BLaER1 (cell line): Measurements from ENCODE around the gene HSBP1.

Source experiments
- H3K27ac ChIP-seq: shearing (Covaris generic); formaldehyde crosslinking; 2 replicates; pipeline ENCODE4 v1.8.1; 2022
- H3K27me3 ChIP-seq: shearing (Covaris generic); formaldehyde crosslinking; 2 replicates; pipeline ENCODE4 v1.8.1; 2022
- H3K36me3 ChIP-seq: shearing (Covaris generic); formaldehyde crosslinking; 2 replicates; pipeline ENCODE4 v1.8.1; 2022
- H3K4me1 ChIP-seq: shearing (Covaris generic); formaldehyde crosslinking; 2 replicates; pipeline ENCODE4 v1.8.1; 2022
- H3K4me2 ChIP-seq: shearing (Covaris generic); formaldehyde crosslinking; 2 replicates; pipeline ENCODE4 v1.8.1; 2022
- H3K4me3 ChIP-seq: shearing (Covaris generic); formaldehyde crosslinking; 2 replicates; pipeline ENCODE4 v1.8.1; 2022
- H3K9ac ChIP-seq: shearing (Covaris generic); formaldehyde crosslinking; 2 replicates; pipeline ENCODE4 v1.8.1; 2022
- H3K9me3 ChIP-seq: shearing (Covaris generic); formaldehyde crosslinking; 2 replicates; pipeline ENCODE4 v1.8.1; 2022
- H4K20me1 ChIP-seq: shearing (Covaris generic); formaldehyde crosslinking; 2 replicates; pipeline ENCODE4 v1.8.1; 2022
- Cebpa-rat ChIP-seq: shearing (Covaris generic); IDR thresholded peaks from 2 replicates; pipeline ENCODE4 v1.8.1; 2022

HSBP1 gene

DNA sequence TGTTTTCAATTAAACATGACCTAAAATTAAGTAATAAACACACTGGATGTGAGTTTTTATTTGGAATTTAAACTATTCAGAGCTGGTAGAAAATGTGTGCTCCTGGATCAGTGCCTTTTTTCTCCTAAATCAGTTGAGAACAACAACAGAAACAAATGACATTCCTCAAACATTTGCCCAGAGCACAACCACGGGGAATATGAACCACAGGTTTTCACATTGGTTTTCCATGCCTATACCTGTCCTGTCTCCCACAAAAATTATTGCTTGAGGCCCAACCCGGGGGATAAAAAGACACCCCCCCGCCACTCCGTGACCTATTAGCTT, 6.8 kb downstream of the HSBP1 start:
- Histone ChIP-seq H3K4me1 (peaks cover 22% of the 10 kb centered on the region), H3K27me3 (no peaks in the 10 kb centered on the region), H3K27ac (no peak overlapping the region), H3K4me3 (no peak overlapping the region), H3K9ac (no peak overlapping the region), H3K36me3 (peaks cover 43% of the 10 kb centered on the region), H3K9me3 (no peaks in the 10 kb centered on the region), H3K4me2 (no peak overlapping the region), H4K20me1 (peaks cover 35% of the 10 kb centered on the region)
- TF ChIP-seq Cebpa-rat: no peak

DNA sequence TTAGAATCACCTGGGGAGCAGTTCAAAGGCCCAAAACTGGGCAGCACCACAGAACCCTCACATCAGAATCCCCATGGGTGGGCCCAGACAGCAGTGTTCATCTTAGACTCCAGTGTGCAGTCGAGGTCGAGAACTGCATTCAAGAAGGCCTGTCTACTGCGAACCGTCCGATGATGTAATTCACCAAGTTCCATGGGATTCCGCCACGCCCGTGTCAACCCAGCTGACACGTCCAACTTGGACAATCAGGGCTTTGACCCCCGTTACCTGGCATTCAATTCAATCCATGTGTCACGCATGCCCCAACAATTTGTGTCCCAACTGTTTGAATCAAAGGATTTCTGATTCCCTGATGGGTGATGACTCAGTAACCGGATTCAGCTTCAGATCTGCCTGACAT, 9.2 kb downstream of the HSBP1 start:
- no peak for TF ChIP-seq Cebpa-rat
- Histone ChIP-seq H3K9ac (no peak overlapping the region), H3K36me3 (peaks cover 19% of the 10 kb centered on the region), H4K20me1 (peaks cover 15% of the 10 kb centered on the region; the same call in 1 of the 2 replicates), H3K4me3 (no peak overlapping the region), H3K9me3 (no peaks in the 10 kb centered on the region), H3K4me1 (peaks cover 10% of the 10 kb centered on the region), H3K27me3 (no peaks in the 10 kb centered on the region), H3K27ac (no peak overlapping the region), H3K4me2 (no peak overlapping the region)

- no peak overlapping the region for H3K4me3 ChIP-seq
- peaks cover under 1% of the 10 kb centered on the region; the same call in 1 of the 2 replicates for H3K4me1 ChIP-seq
- no peaks in the 10 kb centered on the region for H3K9me3 ChIP-seq
- H3K27ac ChIP-seq: no peak overlapping the region
- H4K20me1 ChIP-seq: peaks cover 2% of the 10 kb centered on the region; the same call in 1 of the 2 replicates
- no peak for TF ChIP-seq Cebpa-rat
- no peak overlapping the region for H3K9ac ChIP-seq
- no peak overlapping the region for H3K4me2 ChIP-seq
- H3K36me3 ChIP-seq: peaks cover 6% of the 10 kb centered on the region
- no peaks in the 10 kb centered on the region for H3K27me3 ChIP-seq
These were observed 10.5 kb downstream of the HSBP1 start for GRCh38 chr16:83818276-83818675.

DNA sequence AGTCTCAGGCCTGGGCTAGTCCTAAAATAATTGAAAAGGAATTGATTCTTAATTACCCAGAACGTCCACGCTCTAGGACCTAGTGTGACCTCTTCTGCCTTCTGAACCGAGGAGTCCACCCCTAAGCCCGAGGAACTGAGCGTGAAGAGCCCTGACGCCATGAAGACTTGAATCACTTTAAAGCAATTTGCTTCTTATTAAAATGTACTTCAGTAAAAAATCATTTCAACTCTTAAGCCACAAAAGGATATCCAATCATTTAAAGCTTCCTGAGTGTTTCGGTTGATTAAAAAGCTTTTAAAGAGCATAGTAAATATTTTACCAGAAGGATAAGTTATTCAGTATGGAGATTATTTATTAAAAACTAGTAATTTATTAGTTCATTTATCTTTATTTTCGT, 11.6 kb downstream of the HSBP1 start:
- H3K9me3 ChIP-seq: no peaks in the 10 kb centered on the region
- no peak overlapping the region for H3K4me2 ChIP-seq
- H3K36me3 ChIP-seq: 0 out of 2 replicates have a peak, but pooled peaks cover 1% of the 10 kb centered on the region
- no peak overlapping the region for H3K27ac ChIP-seq
- no peaks in the 10 kb centered on the region for H3K27me3 ChIP-seq
- H3K4me3 ChIP-seq: no peak overlapping the region
- no peak for TF ChIP-seq Cebpa-rat
- H3K9ac ChIP-seq: no peak overlapping the region
- H3K4me1 ChIP-seq: no peaks in the 10 kb centered on the region
- H4K20me1 ChIP-seq: no peaks in the 10 kb centered on the region

- H3K4me3 ChIP-seq: no peak overlapping the region
- no peak overlapping the region for H3K9ac ChIP-seq
- no peak for TF ChIP-seq Cebpa-rat
- no peak overlapping the region for H3K4me2 ChIP-seq
- H4K20me1 ChIP-seq: no peaks in the 10 kb centered on the region
- no peaks in the 10 kb centered on the region for H3K27me3 ChIP-seq
- no peaks in the 10 kb centered on the region for H3K36me3 ChIP-seq
- H3K4me1 ChIP-seq: no peaks in the 10 kb centered on the region
- H3K27ac ChIP-seq: no peak overlapping the region
- H3K9me3 ChIP-seq: no peaks in the 10 kb centered on the region
These were observed 18.6 kb downstream of the HSBP1 start for GRCh38 chr16:83826146-83826913.

DNA sequence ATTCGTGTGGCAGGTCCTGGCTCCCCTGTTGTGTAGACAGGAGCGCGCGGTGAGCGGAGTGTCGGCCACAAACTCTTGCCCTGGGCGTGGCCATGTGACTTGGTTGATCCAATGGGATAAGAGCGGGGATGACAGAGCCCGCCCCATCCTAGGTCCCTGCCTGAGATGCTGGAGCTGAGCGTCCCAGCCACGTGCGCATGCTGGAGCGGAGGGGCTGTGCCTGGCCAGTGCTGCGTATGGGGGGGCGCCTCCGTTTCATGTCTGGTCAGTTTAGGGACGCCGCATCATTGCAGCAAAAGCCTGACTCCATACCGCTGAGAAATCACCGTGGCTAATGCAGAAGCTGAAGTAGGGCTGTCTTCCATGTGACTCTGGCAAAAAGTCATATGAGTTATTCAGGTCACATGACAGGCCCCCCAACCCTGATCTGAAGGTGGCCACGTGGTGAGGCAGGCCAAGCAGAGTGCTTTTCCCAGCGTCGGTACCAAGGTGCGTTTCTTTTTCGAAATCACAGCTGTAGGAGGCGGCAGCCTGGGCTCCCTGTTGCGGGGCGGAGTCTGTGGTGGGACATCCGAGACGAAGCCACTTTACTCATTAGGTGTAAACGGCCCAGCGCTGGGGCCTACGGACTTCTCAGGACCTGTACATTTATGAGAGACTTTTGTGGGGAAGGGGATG, 22.5 kb downstream of the HSBP1 start:
- no peaks in the 10 kb centered on the region for H3K27me3 ChIP-seq
- no peak overlapping the region for H3K9ac ChIP-seq
- H3K27ac ChIP-seq: no peak overlapping the region
- TF ChIP-seq Cebpa-rat: no peak
- H3K4me2 ChIP-seq: no peak overlapping the region
- peaks cover 11% of the 10 kb centered on the region for H3K4me1 ChIP-seq
- no peak overlapping the region for H3K4me3 ChIP-seq
- no peaks in the 10 kb centered on the region for H3K36me3 ChIP-seq
- no peaks in the 10 kb centered on the region for H4K20me1 ChIP-seq
- H3K9me3 ChIP-seq: peaks cover 15% of the 10 kb centered on the region

DNA sequence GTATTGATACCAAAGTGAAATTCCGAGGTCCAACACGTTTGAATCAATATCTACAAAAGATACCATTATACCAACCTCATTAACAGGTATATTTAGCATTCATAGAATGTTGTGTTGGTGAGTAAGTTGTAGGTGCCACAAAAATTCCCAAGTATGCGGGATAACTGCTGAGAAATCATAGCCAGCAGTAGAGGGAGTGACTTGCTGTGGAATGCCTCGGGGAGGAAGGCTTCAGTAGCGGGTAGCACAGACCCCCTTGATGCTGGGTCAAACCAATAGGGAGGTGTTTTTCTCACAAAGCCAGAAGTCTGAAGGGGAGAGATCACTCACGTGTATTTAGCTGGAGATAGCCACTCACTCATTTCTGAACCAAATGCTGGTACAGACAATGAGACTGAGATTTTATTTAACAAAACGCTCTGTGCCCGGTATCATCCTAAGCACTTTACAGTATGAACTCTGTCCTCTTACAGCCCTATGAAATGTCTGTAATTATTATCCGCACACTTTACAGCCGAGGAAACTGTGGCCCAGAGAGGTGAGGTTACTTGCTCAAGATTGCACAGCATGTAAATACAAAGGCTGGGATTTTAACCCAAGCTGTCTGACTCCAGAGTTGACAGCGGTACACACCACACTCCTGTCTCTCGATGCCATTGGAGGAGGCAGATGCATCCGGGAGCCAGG, 23.1 kb downstream of the HSBP1 start:
- Histone ChIP-seq H3K27ac (no peak overlapping the region), H4K20me1 (no peaks in the 10 kb centered on the region), H3K36me3 (no peaks in the 10 kb centered on the region), H3K27me3 (no peaks in the 10 kb centered on the region), H3K9me3 (peaks cover 15% of the 10 kb centered on the region), H3K4me3 (no peak overlapping the region), H3K4me2 (no peak overlapping the region), H3K4me1 (peaks cover 18% of the 10 kb centered on the region), H3K9ac (no peak overlapping the region)
- TF ChIP-seq Cebpa-rat: no peak

- H4K20me1 ChIP-seq: no peaks in the 10 kb centered on the region
- no peak overlapping the region for H3K4me2 ChIP-seq
- H3K27me3 ChIP-seq: no peaks in the 10 kb centered on the region
- no peak overlapping the region for H3K9ac ChIP-seq
- H3K4me3 ChIP-seq: no peak overlapping the region
- H3K27ac ChIP-seq: no peak overlapping the region
- peaks cover 15% of the 10 kb centered on the region for H3K9me3 ChIP-seq
- TF ChIP-seq Cebpa-rat: no peak
- no peaks in the 10 kb centered on the region for H3K36me3 ChIP-seq
- H3K4me1 ChIP-seq: peaks cover 24% of the 10 kb centered on the region
These were observed 23.7 kb downstream of the HSBP1 start for GRCh38 chr16:83831456-83831987.

- no peak for TF ChIP-seq Cebpa-rat
- no peak overlapping the region for H3K27ac ChIP-seq
- H3K4me2 ChIP-seq: no peak overlapping the region; the same call in 1 of the 2 replicates
- no peaks in the 10 kb centered on the region for H3K27me3 ChIP-seq
- H4K20me1 ChIP-seq: no peaks in the 10 kb centered on the region
- no peaks in the 10 kb centered on the region for H3K36me3 ChIP-seq
- peaks cover 26% of the 10 kb centered on the region for H3K4me1 ChIP-seq
- no peak overlapping the region for H3K4me3 ChIP-seq
- H3K9me3 ChIP-seq: peaks cover 15% of the 10 kb centered on the region
- no peak overlapping the region for H3K9ac ChIP-seq
These were observed 26.1 kb downstream of the HSBP1 start for GRCh38 chr16:83833921-83834320.
